ENCODE data around the gene TUBGCP2. TPM values are rescaled to one million over a fixed set of nuclear protein-coding genes. Genes with fewer than 3 reads are reported as not detected.

TUBGCP2 gene
- total RNA-seq, 1 experiment from 2014 or later: 93.7 TPM

DNA sequence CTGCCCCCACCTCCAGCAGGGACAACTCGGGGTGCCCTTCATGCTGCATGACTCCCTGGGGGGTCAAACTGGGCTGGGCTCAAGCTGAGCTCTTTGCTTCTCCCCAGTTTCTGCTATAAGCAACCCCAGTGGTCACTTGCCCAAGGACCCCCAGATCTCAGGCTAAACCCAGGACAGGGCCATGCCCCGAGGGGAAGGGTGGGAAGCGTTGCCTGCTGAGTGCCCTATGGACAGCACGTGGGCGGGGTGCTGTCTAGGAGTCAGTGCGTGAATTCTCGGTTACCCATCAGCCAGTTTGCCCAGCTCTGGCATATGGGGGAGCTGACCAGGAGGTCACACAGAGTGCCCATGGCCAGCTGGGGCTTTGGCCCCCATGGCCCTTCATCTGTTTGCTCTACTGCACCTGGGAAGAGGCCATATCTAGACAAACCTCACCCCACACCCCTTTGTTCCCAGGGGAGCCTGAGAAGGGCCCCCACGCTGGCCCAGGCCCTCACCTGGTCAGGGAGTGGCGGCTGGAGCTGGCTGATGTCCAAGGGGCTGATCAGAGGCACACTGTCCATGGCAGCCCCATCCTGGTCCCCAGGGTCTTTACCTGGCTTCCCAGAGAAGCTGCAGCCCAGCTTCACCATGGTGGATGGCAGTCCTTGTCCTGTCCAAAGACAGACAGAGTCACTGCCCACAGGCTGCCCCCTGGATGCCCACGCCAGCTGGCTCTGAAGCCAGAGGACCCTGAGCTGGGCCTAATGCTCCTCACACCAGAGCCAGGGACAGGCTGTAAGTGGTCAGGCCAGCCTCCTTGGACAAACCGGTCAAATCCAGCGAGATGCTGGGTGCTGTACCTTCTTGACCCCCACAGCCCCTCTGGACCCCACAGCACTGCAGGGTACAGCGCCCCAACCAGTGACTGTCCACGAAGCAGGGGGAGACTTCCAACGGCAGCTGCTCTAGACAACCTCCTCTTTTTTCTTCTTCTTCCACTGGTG lies 20.0 kb upstream of the TUBGCP2 start:
- peaks cover 17% of the 10 kb centered on the region for H3K4me1 ChIP-seq (ENCODE audit: control insufficient read depth, insufficient read depth, low read length)
- POLR2A ChIA-PET: no interaction called here
- CTCF ChIA-PET: interaction anchor here (0.6 to 1.3 kb wide), 6 partner anchors 15 to 188 kb away, joined by 3 to 7 read pairs (median 4); partner anchors contain the start of gene MTG1
- in situ Hi-C loops (cut with HindIII; ENCODE audit: low pct_unique_long_range_greater_than_20kb, low sequenced_read_pairs) (no loop called here), intact Hi-C loops (cut with micrococcal nuclease; ENCODE audit: unreplicated experiment) (no loop called here)
- BruUV-seq (replicated peaks): no TSS peak
- no peaks in the 10 kb centered on the region for H3K9me3 ChIP-seq (ENCODE audit: control insufficient read depth, insufficient read depth, low read depth, low read length)
- H3K27ac ChIP-seq (ENCODE audit: low read length): no peak overlapping the region
- no peak for TF ChIP-seq TCF7L2 (IDR thresholded peaks at IDR 0.05; ENCODE audit: low read depth, low read length)
- TF ChIP-seq REST (IDR thresholded peaks at IDR 0.05; ENCODE audit: insufficient read depth in 1 of 2, low read depth in 2 of 2, low read length in 1 of 2): no peak
- no peak for TF ChIP-seq POLR2AphosphoS5 (IDR thresholded peaks at IDR 0.05; ENCODE audit: low read depth, low read length)
- TF ChIP-seq, protein P1, sequence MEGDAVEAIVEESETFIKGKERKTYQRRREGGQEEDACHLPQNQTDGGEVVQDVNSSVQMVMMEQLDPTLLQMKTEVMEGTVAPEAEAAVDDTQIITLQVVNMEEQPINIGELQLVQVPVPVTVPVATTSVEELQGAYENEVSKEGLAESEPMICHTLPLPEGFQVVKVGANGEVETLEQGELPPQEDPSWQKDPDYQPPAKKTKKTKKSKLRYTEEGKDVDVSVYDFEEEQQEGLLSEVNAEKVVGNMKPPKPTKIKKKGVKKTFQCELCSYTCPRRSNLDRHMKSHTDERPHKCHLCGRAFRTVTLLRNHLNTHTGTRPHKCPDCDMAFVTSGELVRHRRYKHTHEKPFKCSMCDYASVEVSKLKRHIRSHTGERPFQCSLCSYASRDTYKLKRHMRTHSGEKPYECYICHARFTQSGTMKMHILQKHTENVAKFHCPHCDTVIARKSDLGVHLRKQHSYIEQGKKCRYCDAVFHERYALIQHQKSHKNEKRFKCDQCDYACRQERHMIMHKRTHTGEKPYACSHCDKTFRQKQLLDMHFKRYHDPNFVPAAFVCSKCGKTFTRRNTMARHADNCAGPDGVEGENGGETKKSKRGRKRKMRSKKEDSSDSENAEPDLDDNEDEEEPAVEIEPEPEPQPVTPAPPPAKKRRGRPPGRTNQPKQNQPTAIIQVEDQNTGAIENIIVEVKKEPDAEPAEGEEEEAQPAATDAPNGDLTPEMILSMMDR (IDR thresholded peaks at IDR 0.05): no peak
- TF ChIP-seq SIN3A (IDR thresholded peaks at IDR 0.05; ENCODE audit: borderline replicate concordance, insufficient read depth, low read depth, low read length): no peak
- H3K36me3 ChIP-seq (ENCODE audit: control insufficient read depth, insufficient read depth, low read length): no peaks in the 10 kb centered on the region
- DNase-seq (ENCODE audit: low read depth, low spot score) (no peak), ATAC-seq (no peak)
- peaks cover 8% of the 10 kb centered on the region for H3K27me3 ChIP-seq (ENCODE audit: control insufficient read depth, insufficient read depth, low read length)
- no peak overlapping the region for H3K4me3 ChIP-seq (ENCODE audit: low read depth in 2 of 2, low read length in 2 of 2)

DNA sequence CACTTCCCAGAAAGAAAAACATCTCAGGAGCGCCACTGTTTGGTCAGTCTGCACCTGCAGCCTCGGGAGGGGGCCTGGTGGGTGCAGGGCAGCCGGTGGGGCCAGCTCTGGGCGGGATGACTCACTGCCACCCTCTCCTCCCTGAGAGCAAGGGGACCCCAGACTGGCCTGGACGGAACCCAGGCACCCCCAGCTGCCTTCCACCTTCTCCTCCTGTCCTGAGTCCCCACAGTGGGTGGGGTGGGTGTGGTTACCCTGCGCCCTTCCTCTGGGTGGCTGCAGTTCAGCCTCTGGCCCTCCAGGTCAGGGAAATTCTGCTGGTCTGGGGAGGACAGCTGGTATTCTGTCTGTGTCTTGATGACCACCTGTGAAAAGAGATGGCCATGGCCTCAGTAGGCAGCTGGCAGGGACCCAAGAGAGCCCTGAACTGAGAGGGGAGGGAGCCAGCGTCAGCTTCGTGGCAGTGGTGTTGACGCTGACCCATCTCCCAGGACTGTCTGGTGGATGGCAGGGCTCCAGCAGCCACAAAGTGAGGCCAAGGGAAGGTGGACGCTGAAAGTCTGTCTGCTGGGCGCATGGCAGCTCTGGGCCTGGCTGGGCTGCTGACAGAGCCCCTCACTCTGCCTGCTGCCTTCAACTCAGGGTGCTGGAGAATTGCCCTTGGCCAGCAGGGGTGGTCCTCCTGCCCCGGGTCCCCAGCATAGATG lies 19.1 kb upstream of the TUBGCP2 start:
- ChIA-PET CTCF (no interaction called here), POLR2A (no interaction called here)
- Histone ChIP-seq H3K4me1 (ENCODE audit: control insufficient read depth, insufficient read depth, low read length) (peaks cover 17% of the 10 kb centered on the region), H3K27ac (ENCODE audit: low read length) (no peak overlapping the region), H3K36me3 (ENCODE audit: control insufficient read depth, insufficient read depth, low read length) (no peaks in the 10 kb centered on the region), H3K9me3 (ENCODE audit: control insufficient read depth, insufficient read depth, low read depth, low read length) (no peaks in the 10 kb centered on the region), H3K27me3 (ENCODE audit: control insufficient read depth, insufficient read depth, low read length) (peaks cover 6% of the 10 kb centered on the region; the same call in 1 of the 2 replicates), H3K4me3 (ENCODE audit: low read depth in 2 of 2, low read length in 2 of 2) (no peak overlapping the region)
- intact Hi-C loops (cut with micrococcal nuclease; ENCODE audit: unreplicated experiment): no loop called here
- BruUV-seq (replicated peaks): no TSS peak
- no peak for DNase-seq (ENCODE audit: low read depth, low spot score)
- in situ Hi-C loops (cut with HindIII; ENCODE audit: low pct_unique_long_range_greater_than_20kb, low sequenced_read_pairs): no loop called here
- no peak for ATAC-seq
- TF ChIP-seq POLR2AphosphoS5 (IDR thresholded peaks at IDR 0.05; ENCODE audit: low read depth, low read length) (no peak), REST (IDR thresholded peaks at IDR 0.05; ENCODE audit: insufficient read depth in 1 of 2, low read depth in 2 of 2, low read length in 1 of 2) (no peak), SIN3A (IDR thresholded peaks at IDR 0.05; ENCODE audit: borderline replicate concordance, insufficient read depth, low read depth, low read length) (no peak), TCF7L2 (IDR thresholded peaks at IDR 0.05; ENCODE audit: low read depth, low read length) (no peak)
- TF ChIP-seq, protein P1 (IDR thresholded peaks at IDR 0.05): no peak; the same call in 1 of the 2 replicates
